Panc1 (cell line): ENCODE measurements around the gene SCARF2. TPM values are rescaled to one million over a fixed set of nuclear protein-coding genes. Genes with fewer than 3 reads are reported as not detected.

Experiments used
- ATAC-seq: fragments of 200-7000 bp; cut with Tn5 transposase; 2 replicates; pipeline ENCODE4 v1.9.1; 2020; ENCODE audit warnings: mild to moderate bottlenecking, moderate library complexity
- BruUV-seq: library from RNA; stranded (reverse); fragments of 400-500 nt; replicated peaks from 2 replicates; lab custom pipeline; 2021; lab: Mats Ljungman, UMichigan
- CTCF ChIA-PET: fragments of 300-600 bp; sonication (Branson Sonifier 250); formaldehyde crosslinking; loops from one replicate; lab custom pipeline; 2022; ENCODE audit warnings: antibody characterized with exemption; lab: Charles Lee
- POLR2A ChIA-PET: fragments of 300-600 bp; sonication (Branson Sonifier 250); formaldehyde crosslinking; loops from one replicate; lab custom pipeline; 2022; ENCODE audit warnings: antibody characterized with exemption; lab: Charles Lee
- DNase-seq: peaks from one replicate; pipeline ENCODE4 v3.0.0-alpha.2; 2010; ENCODE audit warnings: low read depth, low spot score
- H3K27ac ChIP-seq: 2 replicates; pipeline ENCODE4 v1.5.1; 2011; ENCODE audit warnings: mild to moderate bottlenecking, low read length, inconsistent platforms
- H3K27me3 ChIP-seq: fragments of 200-500 bp; sonication (Bioruptor generic); 2 replicates; pipeline ENCODE4 v1.6.0; 2014; ENCODE audit warnings: low read length, inconsistent platforms; ENCODE audit not compliant: control insufficient read depth, insufficient read depth
- H3K36me3 ChIP-seq: fragments of 200-500 bp; sonication (Bioruptor generic); 2 replicates; pipeline ENCODE4 v1.5.1; 2014; ENCODE audit warnings: inconsistent platforms, mild to moderate bottlenecking, low read length, moderate library complexity; ENCODE audit not compliant: control insufficient read depth, insufficient read depth
- H3K4me1 ChIP-seq: 2 replicates; pipeline ENCODE4 v1.5.1; 2011; ENCODE audit warnings: inconsistent platforms, mild to moderate bottlenecking, low read length, moderate library complexity; ENCODE audit not compliant: control insufficient read depth, insufficient read depth
- H3K4me3 ChIP-seq, 2 experiments: 2 replicates each; pipeline ENCODE4 v1.5.1; 2011 to 2012; ENCODE audit warnings: low read depth in 2 of 2, low read length in 2 of 2, mild to moderate bottlenecking in 2 of 2, inconsistent platforms in 1 of 2, moderate library complexity in 1 of 2
- H3K9me3 ChIP-seq: fragments of 200-500 bp; sonication (Bioruptor generic); 2 replicates; pipeline ENCODE4 v1.5.1; 2014; ENCODE audit warnings: low read depth, mild to moderate bottlenecking, inconsistent platforms, low read length, moderate library complexity; ENCODE audit not compliant: control insufficient read depth, insufficient read depth
- CTCF ChIP-seq: fragments of 450-650 bp; IDR thresholded peaks from 2 replicates; pipeline ENCODE4 v1.5.1; 2017; ENCODE audit warnings: mild to moderate bottlenecking
- POLR2AphosphoS5 ChIP-seq: IDR thresholded peaks from 2 replicates; pipeline ENCODE4 v1.6.1; 2012; ENCODE audit warnings: mild to moderate bottlenecking, low read depth, low read length, moderate library complexity
- REST ChIP-seq, 2 experiments: IDR thresholded peaks; 2 replicates each; pipeline ENCODE4 v1.6.1; 2011 to 2012; ENCODE audit warnings: low read depth in 2 of 2, control low read depth in 1 of 2, low read length in 1 of 2, mild to moderate bottlenecking in 1 of 2, moderate library complexity in 1 of 2; ENCODE audit not compliant: insufficient read depth in 1 of 2
- SIN3A ChIP-seq: IDR thresholded peaks from 2 replicates; pipeline ENCODE4 v1.6.1; 2012; ENCODE audit warnings: low read depth, mild to moderate bottlenecking, low read length, moderate library complexity, borderline replicate concordance; ENCODE audit not compliant: insufficient read depth
- TCF7L2 ChIP-seq: IDR thresholded peaks from 2 replicates; pipeline ENCODE4 v1.6.1; 2011; ENCODE audit warnings: mild to moderate bottlenecking, low read depth, low read length, inconsistent platforms
- in situ Hi-C: cut with HindIII; loops from 2 replicates; pipeline ENCODE4 v1.10.0; 2016; ENCODE audit warnings: low sequenced_read_pairs, low pct_unique_long_range_greater_than_20kb
- intact Hi-C: fragments of 100-400 bp; cut with micrococcal nuclease; formaldehyde crosslinking; loops from one replicate; pipeline ENCODE4 v1.10.0; 2022; ENCODE audit not compliant: unreplicated experiment
- total RNA-seq: library from RNA; stranded (reverse); gene quantifications from one replicate; pipeline ENCODE4 v1.2.1, GENCODE V29; 2021; ENCODE audit not compliant: unreplicated experiment

The SCARF2 gene
- total RNA-seq, 1 experiment from 2014 or later, result 3.2 TPM

- DNase-seq (no peak), ATAC-seq (no peak)
- Histone ChIP-seq H3K27me3 (no peaks in the 10 kb centered on the region), H3K36me3 (no peaks in the 10 kb centered on the region), H3K4me3 (no peak overlapping the region), H3K4me1 (no peaks in the 10 kb centered on the region), H3K9me3 (no peaks in the 10 kb centered on the region), H3K27ac (no peak overlapping the region)
- in situ Hi-C loops (no loop called here), intact Hi-C loops (no loop called here)
- POLR2A ChIA-PET, result no interaction called here
- CTCF ChIA-PET, result no interaction called here
- TF ChIP-seq REST (IDR thresholded peaks at IDR 0.05; ENCODE audit: insufficient read depth in 1 of 2, low read depth in 2 of 2, low read length in 1 of 2), result no peak
- no TSS peak for BruUV-seq
Measured at GRCh38 chr22:20403779-20404140, 33.9 kb downstream of the SCARF2 start.

- POLR2A ChIA-PET, result no interaction called here
Measured at GRCh38 chr22:20402960-20403778, 34.5 kb downstream of the SCARF2 start.

More at GRCh38 chr22:20402960-20403778, 34.5 kb downstream of the SCARF2 start:
- Histone ChIP-seq H3K27me3 (no peaks in the 10 kb centered on the region), H3K4me3 (no peak overlapping the region), H3K36me3 (no peaks in the 10 kb centered on the region), H3K4me1 (no peaks in the 10 kb centered on the region), H3K27ac (no peak overlapping the region), H3K9me3 (no peaks in the 10 kb centered on the region)
- BruUV-seq, result no TSS peak
- ATAC-seq, result no peak
- CTCF ChIA-PET, result no interaction called here
- no peak for DNase-seq
- TF ChIP-seq TCF7L2 (no peak), SIN3A (no peak), REST (IDR thresholded peaks at IDR 0.05; ENCODE audit: insufficient read depth in 1 of 2, low read depth in 2 of 2, low read length in 1 of 2) (no peak), CTCF (no peak), POLR2AphosphoS5 (no peak)
- intact Hi-C loops (no loop called here), in situ Hi-C loops (no loop called here)
